AG04450 (cell line): ENCODE data around the gene GALNT2. TPM values are rescaled to one million over a fixed set of nuclear protein-coding genes. Genes with fewer than 3 reads are reported as not detected.

Experiments used
- CTCF ChIA-PET: fragments of 300-600, 350-600 bp; formaldehyde crosslinking; extraction: SDS; loops from one replicate; lab custom pipeline; 2022; ENCODE audit warnings: antibody characterized with exemption, inconsistent platforms; lab: Charles Lee
- POLR2A ChIA-PET: fragments of 350-600 bp; formaldehyde crosslinking; extraction: SDS; loops from one replicate; lab custom pipeline; 2021; ENCODE audit warnings: antibody characterized with exemption, inconsistent platforms; lab: Yijun Ruan, JAX
- DNase-seq: peaks from one replicate; pipeline ENCODE4 v3.0.0-alpha.2; 2011; ENCODE audit warnings: low read depth, low spot score
- H3K27ac ChIP-seq: one replicate; pipeline ENCODE4 v1.5.1; 2012; ENCODE audit warnings: low read depth, low read length, control low read depth
- H3K27me3 ChIP-seq: one replicate; pipeline ENCODE4 v1.6.0; 2012; ENCODE audit warnings: low read length; ENCODE audit not compliant: control insufficient read depth, insufficient read depth
- H3K4me3 ChIP-seq: 2 replicates; pipeline ENCODE4 v1.5.1; 2011; ENCODE audit warnings: mild to moderate bottlenecking, low read depth, low read length, control low read depth
- H3K9me3 ChIP-seq: 2 replicates; pipeline ENCODE4 v1.5.1; 2012; ENCODE audit warnings: low read length; ENCODE audit not compliant: control insufficient read depth, insufficient read depth
- polyA minus RNA-seq: library from RNA; depleted of rRNA, polyadenylated mRNA; stranded (reverse); fragments of >200 nt; gene quantifications from 2 replicates; pipeline ENCODE4 v1.2.3, GENCODE V29; 2011; rRNA and poly(A)+ RNA removed
- polyA plus RNA-seq: library from polyadenylated mRNA; depleted of rRNA; stranded (reverse); fragments of >200 nt; gene quantifications from 2 replicates; pipeline ENCODE4 v1.2.3, GENCODE V29; 2011; rRNA removed
- TF ChIP-seq, protein P1 (sequence below): IDR thresholded peaks from 2 replicates; pipeline ENCODE4 v1.5.1; 2011; ENCODE audit warnings: low read depth, low read length, control low read depth, inconsistent platforms

Gene GALNT2
- polyA plus RNA-seq (119 and 121 TPM in 2 replicates), polyA minus RNA-seq (96.5 and 108 TPM in 2 replicates)

DNA sequence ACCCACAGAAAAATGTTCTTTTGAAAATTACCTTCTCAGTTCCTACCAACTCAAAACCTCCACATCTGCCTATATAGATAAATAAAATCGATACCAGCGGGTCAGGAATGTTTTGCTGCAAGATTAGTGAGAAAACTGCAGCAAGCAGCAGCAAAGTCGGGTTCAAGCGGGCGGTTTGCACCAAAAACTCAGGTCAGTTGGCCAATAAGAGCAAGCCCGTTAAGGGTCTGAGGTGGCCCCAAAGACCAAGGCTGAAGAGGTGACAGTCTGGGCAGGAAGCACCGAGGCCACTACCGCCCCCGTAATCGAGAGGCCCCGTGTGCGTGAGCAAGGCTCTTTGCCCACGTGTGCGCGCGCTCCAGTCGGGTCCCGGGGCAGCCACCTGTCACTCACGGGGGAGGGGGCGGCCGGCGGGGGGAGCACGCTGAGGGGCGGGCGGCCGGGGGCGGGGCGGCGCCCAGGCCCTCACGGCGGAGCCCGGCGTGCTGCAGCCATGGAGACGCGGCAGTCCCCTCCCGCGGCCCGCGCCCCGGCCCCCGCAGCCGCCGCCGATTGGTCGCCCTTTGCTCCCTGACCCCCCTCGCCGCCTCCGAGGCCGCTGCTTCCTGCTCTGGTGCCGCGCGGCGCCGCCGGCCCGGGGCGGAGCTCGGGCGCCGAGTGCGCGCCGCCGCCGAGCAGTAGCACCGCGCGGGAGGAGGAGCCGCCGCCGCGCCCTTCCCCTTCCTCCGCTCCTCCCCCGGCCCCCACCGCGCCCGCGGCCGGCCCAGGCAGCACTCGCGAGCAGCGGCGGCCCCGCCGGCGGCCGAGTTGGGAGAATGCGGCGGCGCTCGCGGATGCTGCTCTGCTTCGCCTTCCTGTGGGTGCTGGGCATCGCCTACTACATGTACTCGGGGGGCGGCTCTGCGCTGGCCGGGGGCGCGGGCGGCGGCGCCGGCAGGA lies at the start of gene GALNT2:
Gene GALNT2, plus strand, starts transcription at position 773 of the 939 bp plus-strand sequence. Its CDS starts 43 bp downstream, at position 816.
- no peaks in the 10 kb centered on the region for H3K27me3 ChIP-seq
- peak within 1 kb of the TSS; percentile 54 for H3K27ac ChIP-seq
- TF ChIP-seq, protein P1, sequence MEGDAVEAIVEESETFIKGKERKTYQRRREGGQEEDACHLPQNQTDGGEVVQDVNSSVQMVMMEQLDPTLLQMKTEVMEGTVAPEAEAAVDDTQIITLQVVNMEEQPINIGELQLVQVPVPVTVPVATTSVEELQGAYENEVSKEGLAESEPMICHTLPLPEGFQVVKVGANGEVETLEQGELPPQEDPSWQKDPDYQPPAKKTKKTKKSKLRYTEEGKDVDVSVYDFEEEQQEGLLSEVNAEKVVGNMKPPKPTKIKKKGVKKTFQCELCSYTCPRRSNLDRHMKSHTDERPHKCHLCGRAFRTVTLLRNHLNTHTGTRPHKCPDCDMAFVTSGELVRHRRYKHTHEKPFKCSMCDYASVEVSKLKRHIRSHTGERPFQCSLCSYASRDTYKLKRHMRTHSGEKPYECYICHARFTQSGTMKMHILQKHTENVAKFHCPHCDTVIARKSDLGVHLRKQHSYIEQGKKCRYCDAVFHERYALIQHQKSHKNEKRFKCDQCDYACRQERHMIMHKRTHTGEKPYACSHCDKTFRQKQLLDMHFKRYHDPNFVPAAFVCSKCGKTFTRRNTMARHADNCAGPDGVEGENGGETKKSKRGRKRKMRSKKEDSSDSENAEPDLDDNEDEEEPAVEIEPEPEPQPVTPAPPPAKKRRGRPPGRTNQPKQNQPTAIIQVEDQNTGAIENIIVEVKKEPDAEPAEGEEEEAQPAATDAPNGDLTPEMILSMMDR, result no peak
- peak within 1 kb of the TSS; percentile 86 for H3K4me3 ChIP-seq
- DNase-seq, result peak; percentile 38
- ChIA-PET POLR2A (interaction anchor here (0.6 to 1.0 kb wide), 5 partner anchors 12 to 87 kb away, joined by 3 to 4 read pairs (median 3); no protein-coding TSS in a partner anchor), CTCF (interaction anchor here (0.6 to 1.0 kb wide), 2 partner anchors 94 to 524 kb away, joined by 3 read pairs; no protein-coding TSS in a partner anchor)
- H3K9me3 ChIP-seq, result peaks cover 2% of the 10 kb centered on the region

DNA sequence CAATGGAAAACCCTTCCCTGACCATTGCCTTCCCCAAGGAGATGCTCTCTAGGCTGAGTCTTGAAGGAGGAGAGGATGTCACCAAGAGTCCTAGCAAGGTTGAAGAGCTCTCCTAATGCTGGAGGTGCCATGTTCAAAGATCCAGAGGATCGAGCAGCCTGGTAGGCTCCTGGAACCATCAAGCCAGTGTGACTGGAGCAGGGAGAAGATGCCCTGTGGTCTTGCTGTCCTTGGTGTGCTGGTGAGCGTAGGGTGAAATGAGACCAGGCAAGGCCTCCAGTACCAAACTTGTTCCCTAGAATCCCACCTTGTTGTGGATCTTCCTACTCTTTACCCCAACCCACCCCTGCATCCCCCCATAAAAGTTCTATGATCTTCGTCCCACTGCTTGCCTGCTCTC lies 46.6 kb upstream of the GALNT2 start:
- DNase-seq, result no peak
- no peaks in the 10 kb centered on the region for H3K9me3 ChIP-seq
- H3K4me3 ChIP-seq, result no peak overlapping the region
- H3K27me3 ChIP-seq, result peaks cover 6% of the 10 kb centered on the region
- ChIA-PET POLR2A (no interaction called here), CTCF (no interaction called here)
- TF ChIP-seq, protein P1, result no peak
- no peak overlapping the region for H3K27ac ChIP-seq

- TF ChIP-seq, protein P1, result no peak
- DNase-seq, result no peak
- POLR2A ChIA-PET, result no interaction called here
- CTCF ChIA-PET, result no interaction called here
- H3K27me3 ChIP-seq, result peaks cover 2% of the 10 kb centered on the region
- no peak overlapping the region for H3K27ac ChIP-seq
- no peaks in the 10 kb centered on the region for H3K9me3 ChIP-seq
- H3K4me3 ChIP-seq, result no peak overlapping the region
Measured at GRCh38 chr1:230022666-230023380, 44.2 kb upstream of the GALNT2 start.

DNA sequence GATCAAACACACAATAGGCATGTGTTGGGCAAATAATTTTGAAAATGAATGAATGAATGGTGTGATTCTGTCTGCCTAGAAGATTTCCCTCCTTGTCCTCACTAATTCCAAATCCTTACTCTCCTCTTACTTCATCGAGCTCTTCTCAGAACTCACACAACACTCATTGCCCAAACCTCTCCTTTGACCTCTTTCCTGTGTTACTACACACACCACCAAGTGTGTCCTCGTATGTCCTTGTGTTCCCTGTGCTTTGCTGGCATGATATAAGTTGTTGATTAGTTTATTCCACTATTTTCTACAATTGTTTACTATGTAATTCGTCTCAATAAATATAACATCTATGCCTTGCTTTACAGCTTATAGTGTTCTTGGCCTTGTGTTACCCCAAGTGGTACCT lies 41.4 kb upstream of the GALNT2 start:
- CTCF ChIA-PET, result no interaction called here
- Histone ChIP-seq H3K9me3 (no peaks in the 10 kb centered on the region), H3K4me3 (no peak overlapping the region), H3K27me3 (peaks cover 2% of the 10 kb centered on the region), H3K27ac (no peak overlapping the region)
- POLR2A ChIA-PET, result no interaction called here
- TF ChIP-seq, protein P1, result no peak
- no peak for DNase-seq
